Measurements from ENCODE around the gene ANKS1A.

GRCh38 chr6:35030099-35030498, 141.0 kb downstream of the ANKS1A start:
- no peak for TF ChIP-seq YY1 (IDR thresholded peaks at IDR 0.05; ENCODE audit: insufficient read depth, insufficient read length)
- no peak for TF ChIP-seq ZNF274 (IDR thresholded peaks at IDR 0.05; ENCODE audit: low read depth, low read length)
